HK-2 (cell line): Measurements from ENCODE around the gene HMG20B.
"Not testable (repeated sequence)": the region's sequence is repeated elsewhere in the genome, so short reads cannot be mapped to it uniquely, and the experiment has no call there.

Experiments used
- DNase-seq: peaks from one replicate; pipeline ENCODE4 v3.0.0-alpha.2; 2018; ENCODE audit not compliant: unreplicated experiment

Gene HMG20B

DNA sequence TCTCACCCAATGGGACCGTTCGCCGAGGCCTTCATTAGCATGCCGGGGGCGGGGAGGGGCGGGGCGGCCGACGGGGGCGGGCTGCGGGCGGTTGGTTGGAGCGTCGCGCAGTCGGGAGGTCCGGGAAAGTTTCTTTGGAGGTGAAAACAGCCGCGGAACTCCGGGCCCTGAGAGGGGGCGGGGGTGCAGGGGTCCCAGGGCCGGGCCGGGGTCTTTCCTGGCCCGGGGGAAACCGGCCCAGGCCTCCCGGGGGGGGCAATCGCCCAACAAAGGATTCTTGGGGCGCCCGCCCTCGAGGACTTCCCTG lies at the start of gene HMG20B:
Gene HMG20B (plus strand): TSS at position 90 of the 307 bp plus-strand sequence. CDS start 366 bp downstream, outside the sequence.
- DNase-seq = no peak

DNA sequence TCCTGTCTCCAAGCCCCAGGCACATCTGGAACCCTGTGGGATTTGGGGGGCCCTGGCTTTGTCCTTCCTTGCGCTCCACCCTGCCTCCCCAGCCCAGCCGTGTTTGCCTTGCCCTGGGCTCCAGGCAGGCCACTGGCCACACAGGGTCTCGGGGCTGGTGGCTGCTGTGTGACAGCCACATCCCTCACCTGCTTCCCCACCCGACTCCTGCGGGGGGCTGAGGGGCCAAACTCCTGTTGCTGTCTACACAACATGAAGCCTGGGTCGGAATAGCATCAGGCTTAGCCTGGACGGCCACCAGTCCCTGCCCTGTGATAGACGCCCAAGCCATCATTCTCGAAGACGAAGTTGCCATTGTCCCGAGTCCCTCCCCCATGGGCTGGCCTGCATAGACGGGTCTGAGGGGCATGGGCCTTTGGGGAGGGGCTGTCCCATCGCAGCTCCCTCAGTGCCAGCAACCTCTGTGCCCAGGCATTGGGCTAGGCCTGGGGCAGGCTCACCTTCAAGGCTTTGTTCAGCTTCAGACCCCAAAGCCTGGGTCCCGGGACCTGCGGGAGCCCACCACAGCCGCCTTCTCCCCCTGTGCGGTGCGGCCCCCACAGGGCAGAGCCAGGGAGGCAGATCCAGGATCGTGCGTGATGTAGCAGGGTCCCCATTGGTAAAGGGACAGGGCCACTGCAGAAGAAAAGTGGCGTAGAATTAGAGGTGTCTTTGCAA lies 49.2 kb upstream of the HMG20B start:
- DNase-seq = no peak

DNA sequence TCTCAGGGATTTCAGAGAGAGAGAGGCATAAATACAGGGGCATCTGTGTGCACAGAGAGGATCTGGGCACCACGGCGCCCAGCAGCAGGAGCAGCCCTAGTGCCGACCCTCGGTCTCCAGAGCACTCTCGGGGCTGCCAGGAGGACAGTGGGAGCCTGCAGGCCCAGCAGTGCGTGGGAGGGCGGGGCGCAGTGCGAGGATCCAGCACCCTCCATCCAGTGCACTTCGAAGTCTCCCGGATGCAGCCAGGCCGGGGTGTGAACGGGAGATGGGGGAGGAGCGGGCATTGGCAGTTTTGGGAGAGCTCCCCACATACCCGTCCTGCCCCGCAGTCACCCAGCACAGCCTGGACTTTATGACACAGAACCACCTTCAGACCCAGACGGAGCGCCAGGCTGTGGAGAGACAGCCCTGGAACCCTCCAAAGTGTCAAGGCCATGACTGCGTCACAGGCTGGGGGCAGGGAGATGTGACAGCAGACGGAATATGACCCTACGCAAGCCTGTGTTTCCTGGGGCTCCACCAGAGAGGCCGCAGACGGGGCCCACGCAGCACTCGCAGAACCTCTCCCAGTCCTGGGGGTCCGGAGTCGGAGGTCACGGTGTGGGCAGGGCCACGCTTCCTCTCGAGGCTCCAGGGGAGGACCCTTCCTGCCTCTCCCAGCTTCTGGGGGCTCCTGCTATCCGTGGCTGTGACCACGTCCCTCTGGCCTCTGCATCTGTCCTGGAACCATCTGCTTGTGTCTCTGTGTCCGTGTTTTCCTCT lies 48.5 kb upstream of the HMG20B start:
- no peak for DNase-seq

DNA sequence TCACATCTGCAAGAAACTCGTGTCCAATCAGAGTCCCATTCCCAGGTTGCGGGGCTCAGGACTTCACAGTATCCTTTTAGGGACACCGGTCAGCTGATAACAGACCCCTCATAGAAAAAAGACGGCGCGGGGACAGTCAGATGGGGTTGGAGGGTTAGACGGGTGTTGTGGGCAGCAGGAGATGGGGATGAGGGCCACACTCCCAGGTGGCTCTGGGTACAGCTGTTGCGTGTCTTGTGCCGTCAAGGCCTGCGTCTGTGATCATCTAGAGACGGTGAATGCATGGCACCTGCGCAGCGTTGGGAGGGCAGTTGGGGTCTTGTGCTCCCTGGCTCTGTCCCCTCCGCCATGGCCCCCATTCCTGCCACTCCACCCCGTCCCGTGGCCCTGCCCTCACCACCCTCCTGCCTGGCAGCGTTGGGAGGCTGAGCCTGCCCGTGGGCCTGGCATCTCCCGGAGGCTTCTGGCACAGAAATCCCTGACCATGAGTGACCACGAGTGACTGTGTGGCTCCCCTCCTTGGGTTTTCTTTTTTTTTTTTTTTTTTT lies 47.8 kb upstream of the HMG20B start:
- no peak for DNase-seq

- no peak for DNase-seq
Observed at GRCh38 chr19:3526507-3527237, 46.1 kb upstream of the HMG20B start.

- DNase-seq = no peak
Observed at GRCh38 chr19:3527238-3527910, 45.4 kb upstream of the HMG20B start.

DNA sequence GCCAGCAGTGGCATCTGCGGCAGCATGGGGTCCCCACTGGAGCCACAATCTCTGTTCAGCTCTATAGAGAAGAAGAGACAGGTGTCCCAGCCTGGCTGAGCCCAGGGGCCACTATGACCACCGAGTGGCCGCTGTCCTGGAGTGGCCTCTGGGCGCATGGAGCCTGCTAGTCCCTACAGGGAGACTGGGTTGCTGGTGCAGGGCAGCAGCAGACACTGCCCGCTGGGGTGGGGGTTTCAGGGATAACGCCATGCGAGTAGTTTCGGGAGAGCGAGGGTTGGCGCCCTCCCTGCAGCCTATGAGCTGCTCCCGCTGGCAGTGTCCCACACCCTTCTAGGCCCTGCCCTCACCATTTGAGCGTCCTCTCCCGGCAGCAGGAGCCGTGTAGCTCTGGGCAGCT lies 44.7 kb upstream of the HMG20B start:
- DNase-seq = no peak

- no peak for DNase-seq
Observed at GRCh38 chr19:3528539-3529211, 44.1 kb upstream of the HMG20B start.

DNA sequence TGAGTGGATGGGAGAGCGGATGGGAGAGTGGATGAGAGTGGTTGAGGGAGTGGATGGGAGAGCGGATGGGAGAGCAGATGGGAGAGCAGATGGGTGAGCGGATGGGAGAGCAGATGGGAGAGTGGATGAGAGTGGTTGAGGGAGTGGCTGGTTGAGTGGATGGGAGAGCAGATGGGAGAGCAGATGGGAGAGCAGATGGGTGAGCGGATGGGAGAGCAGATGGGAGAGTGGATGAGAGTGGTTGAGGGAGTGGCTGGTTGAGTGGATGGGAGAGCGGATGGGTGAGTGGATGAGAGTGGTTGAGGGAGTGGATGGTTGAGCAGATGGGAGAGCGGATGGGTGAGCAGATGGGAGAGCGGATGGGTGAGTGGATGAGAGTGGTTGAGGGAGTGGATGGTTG lies 43.4 kb upstream of the HMG20B start:
- DNase-seq = not testable (repeated sequence)

DNA sequence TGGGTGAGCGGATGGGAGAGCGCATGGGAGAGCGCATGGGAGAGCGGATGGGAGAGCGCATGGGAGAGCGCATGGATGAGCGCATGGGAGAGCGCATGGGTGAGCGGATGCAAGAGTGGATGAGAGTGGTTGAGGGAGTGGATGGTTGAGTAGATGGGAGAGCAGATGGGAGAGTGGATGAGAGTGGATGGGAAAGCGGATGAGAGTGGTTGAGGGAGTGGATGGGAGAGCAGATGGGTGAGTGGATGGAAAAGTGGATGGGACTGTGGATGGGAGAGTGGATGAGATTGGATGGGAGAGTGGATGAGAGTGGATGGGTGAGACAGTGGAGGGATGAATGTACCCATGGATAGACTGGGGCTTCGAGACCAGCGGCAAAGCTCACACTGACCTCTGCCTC lies 42.4 kb upstream of the HMG20B start:
- DNase-seq = no peak

GRCh38 chr19:3531716-3532115 lies 41.0 kb upstream of the HMG20B start:
- no peak for DNase-seq

GRCh38 chr19:3532154-3532786 lies 40.5 kb upstream of the HMG20B start:
- no peak for DNase-seq

- no peak for DNase-seq
Observed at GRCh38 chr19:3533033-3533432, 39.7 kb upstream of the HMG20B start.

DNA sequence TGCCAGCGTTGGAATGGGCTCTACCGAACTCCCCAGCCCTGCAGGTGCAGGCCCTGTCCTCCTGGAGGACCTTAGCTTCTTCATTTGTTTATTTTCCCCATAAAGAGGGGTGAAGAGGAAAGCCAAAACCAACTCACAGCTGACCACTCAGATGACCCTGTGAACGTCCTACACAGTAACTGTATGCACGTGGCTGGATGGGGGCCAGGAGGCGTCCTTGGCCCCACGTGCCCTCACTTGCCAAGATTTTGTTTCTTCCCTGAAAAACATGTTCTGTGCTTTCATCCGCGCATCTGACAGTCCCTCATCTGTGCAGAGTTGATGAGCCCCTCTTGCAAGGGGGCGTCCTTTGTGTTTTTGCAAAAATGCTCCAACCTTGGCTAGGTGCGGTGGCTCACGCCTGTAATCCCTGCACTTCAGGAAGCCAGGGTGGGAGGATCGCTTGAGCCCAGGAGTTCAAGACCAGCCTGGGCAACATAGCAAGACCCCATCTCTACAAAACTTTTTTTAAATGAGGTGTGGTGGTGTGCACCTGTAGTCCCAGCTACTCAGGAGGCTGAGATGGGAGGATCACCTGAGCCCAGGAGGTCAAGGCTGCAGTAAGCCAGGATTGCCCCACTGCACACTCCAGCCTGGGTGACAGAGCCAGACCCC lies 39.1 kb upstream of the HMG20B start:
- DNase-seq = no peak

- no peak for DNase-seq
Observed at GRCh38 chr19:3534375-3535234, 38.1 kb upstream of the HMG20B start.

GRCh38 chr19:3535235-3535535 lies 37.6 kb upstream of the HMG20B start:
- no peak for DNase-seq

DNA sequence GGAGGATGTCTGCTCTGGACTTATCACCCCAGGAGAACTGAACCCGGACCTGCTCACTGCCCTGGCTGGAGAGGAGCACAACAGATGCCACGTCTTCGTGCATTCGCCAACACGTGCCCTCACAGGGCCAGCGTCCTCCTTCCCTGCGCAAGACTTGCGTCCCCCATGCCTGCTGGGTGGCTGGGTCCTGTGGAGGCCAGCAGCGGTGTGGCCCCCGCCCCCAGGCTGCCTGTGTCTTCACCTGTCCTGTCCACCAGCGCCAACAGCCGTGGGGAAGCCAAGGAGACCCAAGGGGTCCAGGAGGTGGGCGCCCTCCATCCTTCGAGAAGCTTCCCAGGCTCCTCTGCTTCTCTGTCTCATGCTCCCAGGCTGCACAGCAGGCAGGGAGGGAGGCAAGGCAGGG lies 37.2 kb upstream of the HMG20B start:
- DNase-seq = no peak

- DNase-seq = no peak
Observed at GRCh38 chr19:3535981-3536380, 36.8 kb upstream of the HMG20B start.

- no peak for DNase-seq
Observed at GRCh38 chr19:3536429-3537100, 36.2 kb upstream of the HMG20B start.
